ENCODE measurements around the gene MLH3. TPM values are rescaled to one million over a fixed set of nuclear protein-coding genes. Genes with fewer than 3 reads are reported as not detected.

Gene MLH3
- total RNA-seq, 1 experiment from 2014 or later: 13.2 TPM

GRCh38 chr14:75090353-75090752, 39.1 kb upstream of the MLH3 start:
- no peaks in the 10 kb centered on the region for H3K4me1 ChIP-seq (ENCODE audit: insufficient read depth, low read length)
- H2AFZ ChIP-seq (ENCODE audit: low read length): no peak overlapping the region
- no TSS peak for BruUV-seq (replicated peaks)
- H3K4me2 ChIP-seq (ENCODE audit: low read length): no peak overlapping the region
- H3K79me2 ChIP-seq (ENCODE audit: low read length): no peaks in the 10 kb centered on the region
- H3K9ac ChIP-seq (ENCODE audit: low read length): no peak overlapping the region
- peaks cover 24% of the 10 kb centered on the region; the same call in 1 of the 2 replicates for H3K36me3 ChIP-seq (ENCODE audit: low read depth, low read length)
- POLR2A ChIA-PET (ENCODE audit: unreplicated experiment): no interaction called here
- H3K9me3 ChIP-seq (ENCODE audit: low read length): no peaks in the 10 kb centered on the region
- no peak for ATAC-seq
- intact Hi-C loops (cut with micrococcal nuclease): no loop called here
- H4K20me1 ChIP-seq (ENCODE audit: low read length): no peaks in the 10 kb centered on the region
- TF ChIP-seq EZH2 (IDR thresholded peaks at IDR 0.05; ENCODE audit: low read length, unreplicated experiment) (no peak), EZH2phosphoT487 (IDR thresholded peaks at IDR 0.05; ENCODE audit: borderline replicate concordance, low read length) (no peak), CTCF (conservative IDR thresholded peaks at IDR 0.05; ENCODE audit: low read depth, low read length) (no peak)
- no peaks in the 10 kb centered on the region for H3F3A ChIP-seq (ENCODE audit: low read length, unreplicated experiment)
- H3K4me3 ChIP-seq (ENCODE audit: low read length): no peak overlapping the region
- no peak for DNase-seq
- no peaks in the 10 kb centered on the region for H3K9me2 ChIP-seq (replicated peaks; ENCODE audit: low read length)
- CTCF ChIA-PET: interaction anchor here (0.6 to 0.7 kb wide), 2 partner anchors 8 to 179 kb away, joined by 4 to 5 read pairs; no protein-coding TSS in a partner anchor
- no peaks in the 10 kb centered on the region for H3K27me3 ChIP-seq (ENCODE audit: low read length)
- H3K27ac ChIP-seq (ENCODE audit: low read length): no peak overlapping the region

GRCh38 chr14:75088566-75089373, 37.5 kb upstream of the MLH3 start:
- Histone ChIP-seq H3K79me2 (ENCODE audit: low read length) (no peaks in the 10 kb centered on the region), H3K27me3 (ENCODE audit: low read length) (no peaks in the 10 kb centered on the region), H3K9me2 (replicated peaks; ENCODE audit: low read length) (no peaks in the 10 kb centered on the region), H3K27ac (ENCODE audit: low read length) (no peak overlapping the region), H3K9ac (ENCODE audit: low read length) (no peak overlapping the region), H4K20me1 (ENCODE audit: low read length) (no peaks in the 10 kb centered on the region), H2AFZ (ENCODE audit: low read length) (no peak overlapping the region), H3K36me3 (ENCODE audit: low read depth, low read length) (peaks cover 23% of the 10 kb centered on the region; the same call in 1 of the 2 replicates), H3K4me3 (ENCODE audit: low read length) (no peak overlapping the region), H3K9me3 (ENCODE audit: low read length) (no peaks in the 10 kb centered on the region), H3K4me1 (ENCODE audit: insufficient read depth, low read length) (no peaks in the 10 kb centered on the region), H3K4me2 (ENCODE audit: low read length) (no peak overlapping the region), H3F3A (ENCODE audit: low read length, unreplicated experiment) (no peaks in the 10 kb centered on the region)
- intact Hi-C loops (cut with micrococcal nuclease): loop anchor here (1.0 to 10.0 kb wide), 4 partner anchors 76 to 227 kb away; no protein-coding TSS in a partner anchor
- BruUV-seq (replicated peaks): no TSS peak
- POLR2A ChIA-PET (ENCODE audit: unreplicated experiment): interaction anchor here (0.6 kb wide), 1 partner anchor 470 kb away, joined by 3 read pairs; no protein-coding TSS in a partner anchor
- ATAC-seq: peak; percentile 78
- no peak for TF ChIP-seq EZH2phosphoT487 (IDR thresholded peaks at IDR 0.05; ENCODE audit: borderline replicate concordance, low read length)
- no peak for TF ChIP-seq EZH2 (IDR thresholded peaks at IDR 0.05; ENCODE audit: low read length, unreplicated experiment)
- TF ChIP-seq CTCF (conservative IDR thresholded peaks at IDR 0.05; ENCODE audit: low read depth, low read length): peak; percentile 90
- DNase-seq: peak; percentile 84
- CTCF ChIA-PET: interaction anchor here (0.6 to 0.9 kb wide), 5 partner anchors 9 to 242 kb away, joined by 3 to 5 read pairs (median 4); partner anchors contain the start of gene RPS6KL1
